ENCODE results near the gene SIRT7. TPM values are rescaled to one million over a fixed set of nuclear protein-coding genes. Genes with fewer than 3 reads are reported as not detected.

The SIRT7 gene
- total and polyA plus RNA-seq, 2 donors from 2014 or later: 17.4 to 25.2 TPM

- Histone ChIP-seq H3K27me3 (ENCODE audit: control insufficient read depth, insufficient read depth, low read length) (no peaks in the 10 kb centered on the region), H3K36me3 (ENCODE audit: control insufficient read depth in 2 of 3, insufficient read depth in 3 of 3, low read length in 3 of 3) (peaks cover 0 to 27% (median 24%) of the 10 kb centered on the region in 3 donors), H3K4me3 (ENCODE audit: low read length in 3 of 3) (no peak overlapping the region), H3K9ac (ENCODE audit: low read length in 3 of 3) (no peak overlapping the region), H3K4me1 (ENCODE audit: control insufficient read depth in 2 of 3, insufficient read depth in 2 of 3, low read depth in 1 of 3, low read length in 3 of 3) (peaks cover 0 to 9% (median 5%) of the 10 kb centered on the region in 3 donors), H3K27ac (ENCODE audit: low read depth in 2 of 2, low read length in 2 of 2) (no peak overlapping the region), H3K9me3 (ENCODE audit: control insufficient read depth in 2 of 3, insufficient read depth in 1 of 3, low read length in 3 of 3) (no peaks in the 10 kb centered on the region)
- FAIRE-seq (no peak), DNase-seq (no peak)
- TF ChIP-seq CTCF (IDR thresholded peaks at IDR 0.05; ENCODE audit: borderline replicate concordance, extremely low read depth, insufficient read depth): no peak
- intact Hi-C loops (cut with DNase I): no loop called here
These were observed 29.6 kb downstream of the SIRT7 start for GRCh38 chr17:81888105-81888987.

GRCh38 chr17:81885869-81886548, 32.0 kb downstream of the SIRT7 start:
- TF ChIP-seq CTCF (IDR thresholded peaks at IDR 0.05; ENCODE audit: borderline replicate concordance, extremely low read depth, insufficient read depth): no peak
- Histone ChIP-seq H3K4me3 (ENCODE audit: low read length in 3 of 3) (no peak overlapping the region), H3K27me3 (ENCODE audit: control insufficient read depth, insufficient read depth, low read length) (no peaks in the 10 kb centered on the region), H3K36me3 (ENCODE audit: control insufficient read depth in 2 of 3, insufficient read depth in 3 of 3, low read length in 3 of 3) (peaks cover 0 to 27% (median 24%) of the 10 kb centered on the region in 3 donors), H3K9me3 (ENCODE audit: control insufficient read depth in 2 of 3, insufficient read depth in 1 of 3, low read length in 3 of 3) (no peaks in the 10 kb centered on the region), H3K9ac (ENCODE audit: low read length in 3 of 3) (no peak overlapping the region), H3K27ac (ENCODE audit: low read depth in 2 of 2, low read length in 2 of 2) (peak overlapping the region in 1 of 2 donors; percentile 63), H3K4me1 (ENCODE audit: control insufficient read depth in 2 of 3, insufficient read depth in 2 of 3, low read depth in 1 of 3, low read length in 3 of 3) (peaks cover 0 to 9% (median 5%) of the 10 kb centered on the region in 3 donors)
- intact Hi-C loops (cut with DNase I): no loop called here
- FAIRE-seq (no peak), DNase-seq (peak in 1 of 5 donors; percentile 86)

- DNase-seq (no peak), FAIRE-seq (no peak)
- no peak overlapping the region for H3K9ac ChIP-seq (ENCODE audit: low read length in 3 of 3)
- no peak overlapping the region for H3K4me3 ChIP-seq (ENCODE audit: low read length in 3 of 3)
- H3K27ac ChIP-seq (ENCODE audit: low read depth in 2 of 2, low read length in 2 of 2): peak overlapping the region in 1 of 2 donors; percentile 63
- no peak for TF ChIP-seq CTCF (IDR thresholded peaks at IDR 0.05; ENCODE audit: borderline replicate concordance, extremely low read depth, insufficient read depth)
- intact Hi-C loops (cut with DNase I): no loop called here
- H3K4me1 ChIP-seq (ENCODE audit: control insufficient read depth in 2 of 3, insufficient read depth in 2 of 3, low read depth in 1 of 3, low read length in 3 of 3): peaks cover 0 to 8% (median 3%) of the 10 kb centered on the region in 3 donors
- H3K36me3 ChIP-seq (ENCODE audit: control insufficient read depth in 2 of 3, insufficient read depth in 3 of 3, low read length in 3 of 3): peaks cover 0 to 27% (median 24%) of the 10 kb centered on the region in 3 donors
- no peaks in the 10 kb centered on the region for H3K27me3 ChIP-seq (ENCODE audit: control insufficient read depth, insufficient read depth, low read length)
- no peaks in the 10 kb centered on the region for H3K9me3 ChIP-seq (ENCODE audit: control insufficient read depth in 2 of 3, insufficient read depth in 1 of 3, low read length in 3 of 3)
These were observed 32.5 kb downstream of the SIRT7 start for GRCh38 chr17:81885454-81885853.

Measured in kidney (tissue), 14 donors.